Activated B cell treated with CpG ODN at 0.5 μM for 24 hours (primary cell): ENCODE results near the gene FSD2. TPM values are rescaled to one million over a fixed set of nuclear protein-coding genes. Genes with fewer than 3 reads are reported as not detected.

ENCODE experiments used
- ATAC-seq: fragments of 200-7000 bp; cut with Tn5 transposase; one replicate; pipeline ENCODE4 v1.10.0; 2021; ENCODE audit warnings: low read depth, mild to moderate bottlenecking, moderate library complexity
- CTCF ChIA-PET: fragments of 350-600 bp; sonication (Branson Sonifier 250); formaldehyde crosslinking; loops from one replicate; lab custom pipeline; 2021; ENCODE audit warnings: antibody characterized with exemption; lab: Charles Lee
- POLR2A ChIA-PET: fragments of 350-600 bp; sonication (Branson Sonifier 250); formaldehyde crosslinking; loops from one replicate; lab custom pipeline; 2021; ENCODE audit warnings: antibody characterized with exemption; lab: Charles Lee
- DNase-seq: peaks from one replicate; pipeline ENCODE4 v3.0.0; 2022
- H3K27ac Mint-ChIP-seq: one replicate; pipeline ENCODE4 v1.8.0; 2020; ENCODE audit warnings: mixed read lengths
- H3K27me3 Mint-ChIP-seq: one replicate; pipeline ENCODE4 v1.8.0; 2021; ENCODE audit warnings: mixed read lengths
- H3K36me3 Mint-ChIP-seq: one replicate; pipeline ENCODE4 v1.8.0; 2021; ENCODE audit warnings: low read depth, mixed read lengths
- H3K4me1 Mint-ChIP-seq: one replicate; pipeline ENCODE4 v1.8.0; 2021; ENCODE audit warnings: mixed read lengths
- H3K4me3 Mint-ChIP-seq: one replicate; pipeline ENCODE4 v1.8.0; 2020; ENCODE audit warnings: mild to moderate bottlenecking, mixed read lengths
- H3K9me3 Mint-ChIP-seq: one replicate; pipeline ENCODE4 v1.8.0; 2020; ENCODE audit warnings: mixed read lengths
- intact Hi-C: fragments of 100-400 bp; cut with micrococcal nuclease; formaldehyde crosslinking; loops from one replicate; pipeline ENCODE4 v1.15.1; 2024
- total RNA-seq: library from RNA; stranded (reverse); gene quantifications from 2 replicates; pipeline ENCODE4 v1.2.3, GENCODE V29; 2022
- TF ChIP-seq, protein P1 (sequence below): fragments of 200-600 bp; IDR thresholded peaks from one replicate; pipeline ENCODE4 v1.8.0; 2022; ENCODE audit warnings: antibody characterized with exemption, mild to moderate bottlenecking

Gene FSD2
- total RNA-seq, 1 donor from 2014 or later, result not detected

- peak; percentile 87 for ATAC-seq
- H3K27ac Mint-ChIP-seq, result peak within 1 kb of the TSS; percentile 93
- peaks cover 25% of the 10 kb centered on the region for H3K36me3 Mint-ChIP-seq
Observed at GRCh38 chr15:82809308-82810060, 3.6 kb upstream of the FSD2 start, which contains the start of gene WHAMM. Gene WHAMM (plus strand): TSS chr15:82809628. CDS start chr15:82809727, 99 bp downstream.

GRCh38 chr15:82808634-82809041, 2.8 kb upstream of the FSD2 start:
- DNase-seq (no peak), ATAC-seq (no peak)
- Mint-ChIP-seq H3K36me3 (peaks cover 17% of the 10 kb centered on the region), H3K9me3 (no peaks in the 10 kb centered on the region), H3K27me3 (no peaks in the 10 kb centered on the region), H3K4me1 (peaks cover 71% of the 10 kb centered on the region), H3K27ac (peak overlapping the region; percentile 91), H3K4me3 (peak overlapping the region; percentile 82)
- ChIA-PET CTCF (no interaction called here), POLR2A (interaction anchor here (1.3 to 4.4 kb wide), 6 partner anchors 37 to 268 kb away, joined by 4 to 36 read pairs (median 17); partner anchors contain the start of genes C15orf40, RAMAC and RPS17)
- intact Hi-C loops, result loop anchor here (1.0 kb wide), 6 partner anchors 24 to 268 kb away; partner anchors contain the start of genes C15orf40 and RPS17
- TF ChIP-seq, protein P1, sequence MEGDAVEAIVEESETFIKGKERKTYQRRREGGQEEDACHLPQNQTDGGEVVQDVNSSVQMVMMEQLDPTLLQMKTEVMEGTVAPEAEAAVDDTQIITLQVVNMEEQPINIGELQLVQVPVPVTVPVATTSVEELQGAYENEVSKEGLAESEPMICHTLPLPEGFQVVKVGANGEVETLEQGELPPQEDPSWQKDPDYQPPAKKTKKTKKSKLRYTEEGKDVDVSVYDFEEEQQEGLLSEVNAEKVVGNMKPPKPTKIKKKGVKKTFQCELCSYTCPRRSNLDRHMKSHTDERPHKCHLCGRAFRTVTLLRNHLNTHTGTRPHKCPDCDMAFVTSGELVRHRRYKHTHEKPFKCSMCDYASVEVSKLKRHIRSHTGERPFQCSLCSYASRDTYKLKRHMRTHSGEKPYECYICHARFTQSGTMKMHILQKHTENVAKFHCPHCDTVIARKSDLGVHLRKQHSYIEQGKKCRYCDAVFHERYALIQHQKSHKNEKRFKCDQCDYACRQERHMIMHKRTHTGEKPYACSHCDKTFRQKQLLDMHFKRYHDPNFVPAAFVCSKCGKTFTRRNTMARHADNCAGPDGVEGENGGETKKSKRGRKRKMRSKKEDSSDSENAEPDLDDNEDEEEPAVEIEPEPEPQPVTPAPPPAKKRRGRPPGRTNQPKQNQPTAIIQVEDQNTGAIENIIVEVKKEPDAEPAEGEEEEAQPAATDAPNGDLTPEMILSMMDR, result no peak

More at GRCh38 chr15:82809308-82810060, 3.6 kb upstream of the FSD2 start, which contains the start of gene WHAMM:
- intact Hi-C loops, result loop anchor here (1.0 kb wide), 7 partner anchors 23 to 269 kb away; partner anchors contain the start of genes AP3B2, C15orf40 and RPS17
- ChIA-PET POLR2A (interaction anchor here (0.8 to 4.4 kb wide), 11 partner anchors 23 to 269 kb away, joined by 3 to 36 read pairs (median 12); partner anchors contain the start of genes BTBD1, C15orf40, RAMAC and RPS17), CTCF (interaction anchor here (2.8 kb wide), 1 partner anchor 59 kb away, joined by 7 read pairs; no protein-coding TSS in a partner anchor)
- Mint-ChIP-seq H3K4me3 (peak within 1 kb of the TSS; percentile 91), H3K4me1 (peaks cover 71% of the 10 kb centered on the region), H3K27me3 (no peaks in the 10 kb centered on the region), H3K9me3 (no peaks in the 10 kb centered on the region)
- peak; percentile 91 for DNase-seq
- TF ChIP-seq, protein P1, result no peak

GRCh38 chr15:82807920-82808633, 2.2 kb upstream of the FSD2 start:
- DNase-seq (no peak), ATAC-seq (no peak)
- CTCF ChIA-PET, result no interaction called here
- Mint-ChIP-seq H3K27me3 (no peaks in the 10 kb centered on the region), H3K9me3 (no peaks in the 10 kb centered on the region), H3K27ac (peak overlapping the region; percentile 91), H3K4me1 (peaks cover 70% of the 10 kb centered on the region), H3K4me3 (peak overlapping the region; percentile 82), H3K36me3 (peaks cover 16% of the 10 kb centered on the region)
- TF ChIP-seq, protein P1, result no peak
- POLR2A ChIA-PET, result interaction anchor here (1.3 to 4.4 kb wide), 4 partner anchors 37 to 268 kb away, joined by 6 to 36 read pairs (median 24); partner anchors contain the start of genes RAMAC and RPS17
- intact Hi-C loops, result no loop called here

DNA sequence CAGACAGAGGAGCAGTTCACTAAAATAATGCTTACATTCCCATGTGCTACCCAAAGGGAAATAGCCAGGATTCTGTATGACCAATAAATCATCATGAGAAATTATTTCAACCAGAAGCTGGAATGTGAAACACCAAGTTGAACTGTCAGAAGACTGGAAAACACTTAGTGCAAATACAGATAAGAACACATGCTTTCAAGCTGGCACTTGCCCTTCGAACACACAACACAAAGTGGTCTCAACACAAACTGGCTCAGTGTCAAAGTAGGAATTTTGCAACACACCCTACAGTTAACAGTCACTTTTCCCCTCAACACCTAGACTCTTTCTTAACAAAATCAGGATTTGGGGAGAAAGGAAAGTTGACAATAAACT, 1.3 kb downstream of the FSD2 start:
- peaks cover 1% of the 10 kb centered on the region for H3K27me3 Mint-ChIP-seq
- peak overlapping the region; percentile 16 for H3K27ac Mint-ChIP-seq
- no peaks in the 10 kb centered on the region for H3K9me3 Mint-ChIP-seq
- ChIA-PET CTCF (no interaction called here), POLR2A (no interaction called here)
- no peak for ATAC-seq
- TF ChIP-seq, protein P1, result no peak
- peaks cover 44% of the 10 kb centered on the region for H3K4me1 Mint-ChIP-seq
- no peak for DNase-seq
- no peaks in the 10 kb centered on the region for H3K36me3 Mint-ChIP-seq
- intact Hi-C loops, result no loop called here
- no peak overlapping the region for H3K4me3 Mint-ChIP-seq
